Transverse colon (tissue), 4 donors: Measurements from ENCODE around the gene CD34. TPM values are rescaled to one million over a fixed set of nuclear protein-coding genes. Genes with fewer than 3 reads are reported as not detected.

Experiments
- DNase-seq: peaks from one replicate; pipeline ENCODE4 v3.0.0-alpha.2; 2019
- H3K27ac ChIP-seq, 4 donors: fragments of 200-600 bp; sonication (generic); 2 replicates each; pipeline ENCODE4 v1.5.1; 2016 to 2018; ENCODE audit warnings: inconsistent platforms in 4 of 4
- H3K27me3 ChIP-seq: fragments of 200-600 bp; sonication (generic); 2 replicates; pipeline ENCODE4 v1.5.1; 2017; ENCODE audit warnings: inconsistent platforms
- H3K36me3 ChIP-seq, 4 donors: fragments of 200-600 bp; sonication (generic); 2 replicates each; pipeline ENCODE4 v1.5.1; 2017 to 2019; ENCODE audit warnings: inconsistent platforms in 4 of 4
- H3K4me1 ChIP-seq, 4 donors: fragments of 200-600 bp; sonication (generic); 2 replicates each; pipeline ENCODE4 v1.5.1; 2017 to 2020; ENCODE audit warnings: inconsistent platforms in 4 of 4
- H3K4me3 ChIP-seq, 4 donors: fragments of 200-600 bp; sonication (generic); 1 replicate in 1 of 4; 2 replicates in 3 of 4; pipeline versions ENCODE4 v1.5.1 to v1.6.1; 2017 to 2019; ENCODE audit warnings: inconsistent platforms in 4 of 4
- H3K9me3 ChIP-seq, 2 donors: fragments of 200-600 bp; sonication (generic); 2 replicates each; pipeline ENCODE4 v1.5.1; 2017 to 2019; ENCODE audit warnings: inconsistent platforms in 2 of 2
- CTCF ChIP-seq, 5 experiments: fragments of 200-600 bp in 3 of 5; fragments of 450-650 bp in 2 of 5; sonication (generic) in 3 of 5; IDR thresholded peaks; 1 replicate in 2 of 5; 2 replicates in 3 of 5; pipeline ENCODE4 v1.5.1; 2016 to 2017; ENCODE audit warnings: antibody characterized with exemption in 5 of 5, inconsistent platforms in 3 of 5, mild to moderate bottlenecking in 2 of 5, moderate library complexity in 1 of 5
- EP300 ChIP-seq: sonication (generic); formaldehyde crosslinking; IDR thresholded peaks from one replicate; pipeline ENCODE4 v1.6.1; 2017; ENCODE audit warnings: antibody characterized with exemption, low read depth
- POLR2A ChIP-seq: fragments of 450-650 bp; IDR thresholded peaks from one replicate; pipeline ENCODE4 v1.6.1; 2016; ENCODE audit warnings: antibody characterized with exemption, mild to moderate bottlenecking, moderate library complexity
- POLR2AphosphoS5 ChIP-seq, 3 donors: sonication (generic); formaldehyde crosslinking; IDR thresholded peaks; one replicate each; pipeline ENCODE4 v1.6.1; 2016; ENCODE audit warnings: antibody characterized with exemption in 3 of 3
- WGBS, 2 donors: methylation state at CpG; one replicate each; pipeline ENCODE4 v1.1.5; 2018; ENCODE audit warnings: low coverage in 1 of 2; 5-methylcytosine and 5-hydroxymethylcytosine counted together
- in situ Hi-C, 4 donors: fragments of 200-750 bp; cut with MboI; loops; one replicate each; pipeline versions ENCODE4 v1.15.0 to v1.15.1; 2017; ENCODE audit warnings: low sequenced_read_pairs in 3 of 4, low pct_ligation_motif_present in 1 of 4, low pct_unique_long_range_greater_than_20kb in 1 of 4
- intact Hi-C: fragments of 100-400 bp; cut with DNase I; formaldehyde crosslinking; loops from one replicate; pipeline ENCODE4 v1.15.1; 2023; ENCODE audit warnings: low total_unique reads
- total RNA-seq, 4 donors: library from RNA; depleted of rRNA; stranded (reverse); fragments of >200 nt; gene quantifications; one replicate each; pipeline ENCODE4 v1.1.0, GENCODE V29; 2016

CD34 gene
- total RNA-seq, 4 donors from 2014 or later = 7.5 to 85.2 (median 9.7) TPM

GRCh38 chr1:207958376-207959139 is 47.6 kb upstream of the CD34 start:
- in situ Hi-C loops = loop anchor here in 1 of 4 donors (5.0 kb wide), 1 partner anchor 71 kb away; no protein-coding TSS in a partner anchor
- H3K27ac ChIP-seq = peak overlapping the region; percentile 72 to 97 (median 78)

GRCh38 chr1:207956986-207957385 is 46.1 kb upstream of the CD34 start:
- Histone ChIP-seq H3K27me3 (peaks cover 43% of the 10 kb centered on the region), H3K36me3 (no peaks in the 10 kb centered on the region), H3K27ac (no peak overlapping the region), H3K4me3 (no peak overlapping the region), H3K9me3 (no peaks in the 10 kb centered on the region), H3K4me1 (peaks cover 0 to 14% (median 9%) of the 10 kb centered on the region in 4 donors)
- intact Hi-C loops (no loop called here), in situ Hi-C loops (loop anchor here in 1 of 4 donors (5.0 kb wide), 1 partner anchor 70 kb away; no protein-coding TSS in a partner anchor)
- TF ChIP-seq EP300 (no peak), POLR2AphosphoS5 (IDR thresholded peaks at IDR 0.05) (no peak), CTCF (IDR thresholded peaks at IDR 0.05) (no peak), POLR2A (no peak)
- 83 to 88% methylated on average over 1 to 4 of the region's 4 CpGs for WGBS, 2 donors
- DNase-seq = no peak

More at GRCh38 chr1:207958376-207959139, 47.6 kb upstream of the CD34 start:
- 46% methylated on average over 20 of the region's 24 CpGs; no CpG with 5 or more reads in 1 of the 2 donors for WGBS, 2 donors
- DNase-seq = no peak
- intact Hi-C loops = no loop called here
- Histone ChIP-seq H3K4me1 (peaks cover 8 to 28% (median 21%) of the 10 kb centered on the region in 4 donors), H3K4me3 (peak overlapping the region; percentile 20 to 50 (median 34)), H3K27me3 (peaks cover 30% of the 10 kb centered on the region), H3K36me3 (no peaks in the 10 kb centered on the region), H3K9me3 (no peaks in the 10 kb centered on the region)
- no peak for TF ChIP-seq POLR2AphosphoS5 (IDR thresholded peaks at IDR 0.05)
- no peak for TF ChIP-seq POLR2A
- no peak for TF ChIP-seq CTCF (IDR thresholded peaks at IDR 0.05)
- TF ChIP-seq EP300 = no peak

GRCh38 chr1:207954104-207954503 is 43.2 kb upstream of the CD34 start:
- H3K4me1 ChIP-seq = peaks cover 0 to 8% (median 3%) of the 10 kb centered on the region in 4 donors
- WGBS, 2 donors = 77% methylated on average over 1 of the region's 1 CpG; no CpG with 5 or more reads in 1 of the 2 donors
- TF ChIP-seq CTCF (IDR thresholded peaks at IDR 0.05) = no peak
- TF ChIP-seq POLR2AphosphoS5 (IDR thresholded peaks at IDR 0.05) = no peak
- no peak for TF ChIP-seq POLR2A
- TF ChIP-seq EP300 = no peak
- no peaks in the 10 kb centered on the region for H3K9me3 ChIP-seq
- no peaks in the 10 kb centered on the region for H3K36me3 ChIP-seq
- H3K27ac ChIP-seq = no peak overlapping the region
- no peak overlapping the region for H3K4me3 ChIP-seq
- intact Hi-C loops (no loop called here), in situ Hi-C loops (no loop called here)
- H3K27me3 ChIP-seq = peaks cover 39% of the 10 kb centered on the region
- DNase-seq = no peak

- intact Hi-C loops = no loop called here
- no peaks in the 10 kb centered on the region for H3K36me3 ChIP-seq
- H3K4me1 ChIP-seq = no peaks in the 10 kb centered on the region
- H3K9me3 ChIP-seq = no peaks in the 10 kb centered on the region
- TF ChIP-seq CTCF (IDR thresholded peaks at IDR 0.05) = no peak
- no peak for TF ChIP-seq POLR2A
- WGBS, 2 donors = 44 to 67% methylated on average over 2 to 4 of the region's 4 CpGs
- H3K27ac ChIP-seq = no peak overlapping the region
- in situ Hi-C loops = no loop called here
- DNase-seq = no peak
- H3K4me3 ChIP-seq = no peak overlapping the region
- H3K27me3 ChIP-seq = peaks cover 31% of the 10 kb centered on the region
Measured at GRCh38 chr1:207952617-207953542, 42.0 kb upstream of the CD34 start.
